GM21619 (cell line): ENCODE results near the gene DNAJC13.

ENCODE experiments used
- ATAC-seq: cut with Tn5 transposase; IDR thresholded peaks from one replicate; pipeline ENCODE4 v1.9.1; 2021; ENCODE audit not compliant: unreplicated experiment

DNAJC13 gene

GRCh38 chr3:132587401-132587800, 170.1 kb downstream of the DNAJC13 start:
- no peak for ATAC-seq
